ENCODE results near the gene ASH1L. TPM values are rescaled to one million over a fixed set of nuclear protein-coding genes. Genes with fewer than 3 reads are reported as not detected.

The ASH1L gene
- total and polyA plus RNA-seq, 9 of the 15 experiments (the other 6 are each of a cell fraction or from before 2014, with no cell fraction given) = 2.0 to 23.3 (median 14.6) TPM

DNA sequence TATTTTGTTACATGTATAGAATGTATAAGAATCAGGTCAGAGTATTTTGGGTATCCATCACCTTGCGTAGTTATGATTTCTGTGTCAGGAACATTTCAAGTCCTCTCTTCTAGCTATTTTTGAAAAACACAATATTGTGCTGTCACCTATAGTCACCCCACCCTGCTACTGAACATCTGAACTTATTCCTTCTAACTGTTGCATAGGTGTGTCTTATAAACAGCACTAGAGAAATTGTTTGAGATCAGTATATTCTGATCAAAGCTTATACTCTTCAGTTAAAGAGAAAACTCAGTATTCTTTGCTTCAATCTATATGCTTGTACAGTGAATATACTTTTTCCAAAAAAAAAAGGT, 96.0 kb downstream of the ASH1L start:
- 96% methylated on average over 1 of the region's 1 CpG for WGBS (ENCODE audit: insufficient coverage, low coverage, missing lambda C conversion rate)
- no peak; the same call in 1 of the 3 replicates for ATAC-seq
- H3K36me3 ChIP-seq (ENCODE audit: control insufficient read depth, insufficient read depth, low read length) = peaks cover 28% of the 10 kb centered on the region

More for the DNA sequence above, 96.0 kb downstream of the ASH1L start:
- H3K9ac ChIP-seq (ENCODE audit: insufficient read depth in 1 of 2, low read depth in 2 of 2, low read length in 2 of 2) = no peak overlapping the region
- intact Hi-C loops (cut with micrococcal nuclease) (no loop called here), in situ Hi-C loops (cut with MboI) (no loop called here)
- no peaks in the 10 kb centered on the region for H3K27me3 ChIP-seq (ENCODE audit: control insufficient read depth in 2 of 2, insufficient read depth in 2 of 2, low read length in 2 of 2)
- DNase-seq (ENCODE audit: extremely low read depth in 1 of 4, low spot score in 3 of 4) (no peak), FAIRE-seq (no peak)
- no peaks in the 10 kb centered on the region for H4K20me1 ChIP-seq (replicated peaks; ENCODE audit: control insufficient read depth, insufficient read depth, low read length)
- H3K4me1 ChIP-seq (replicated peaks in 1 of 2; ENCODE audit: control insufficient read depth in 2 of 2, insufficient read depth in 2 of 2, low read length in 2 of 2) = no peaks in the 10 kb centered on the region
- no peak overlapping the region; the same call in 2 of the 3 replicates for H3K27ac ChIP-seq (ENCODE audit: extremely low read depth, low read depth, low read length)
- BruUV-seq (replicated peaks) = no TSS peak
- ChIA-PET POLR2A (interaction anchor here (0.6 to 1.4 kb wide), 5 partner anchors 8 to 240 kb away, joined by 3 to 5 read pairs (median 4); no protein-coding TSS in a partner anchor), CTCF (ENCODE audit: low intra/inter-chr PET ratio) (no interaction called here)
- H3K4me2 ChIP-seq (ENCODE audit: insufficient read depth, low read length) = no peak overlapping the region
- no peak overlapping the region for H2AFZ ChIP-seq (ENCODE audit: low read depth, low read length)
- no peaks in the 10 kb centered on the region for H3K9me1 ChIP-seq (ENCODE audit: control insufficient read depth, insufficient read depth, low read length)
- H3K79me2 ChIP-seq (ENCODE audit: control insufficient read depth, insufficient read depth, low read length) = peaks cover 44% of the 10 kb centered on the region
- TF ChIP-seq ZNF174 (CRISPR knock-in tag; IDR thresholded peaks at IDR 0.05) (no peak), ELF1 (tag; IDR thresholded peaks at IDR 0.05) (no peak), KLF13 (tag; IDR thresholded peaks at IDR 0.05; ENCODE audit: borderline replicate concordance, low read depth) (no peak), CAMTA2 (CRISPR knock-in tag; conservative IDR thresholded peaks at IDR 0.05) (no peak), TAF15 (IDR thresholded peaks at IDR 0.05; ENCODE audit: low read depth, low read length) (no peak), CBX5 (IDR thresholded peaks at IDR 0.05; ENCODE audit: borderline replicate concordance, low read depth) (no peak), ZNF766 (CRISPR knock-in tag; conservative IDR thresholded peaks at IDR 0.05) (no peak), NFE2 (IDR thresholded peaks at IDR 0.05; ENCODE audit: low read depth) (no peak), MAFK (IDR thresholded peaks at IDR 0.05; ENCODE audit: low read length) (no peak), SMAD4 (CRISPR knock-in tag; conservative IDR thresholded peaks at IDR 0.05) (no peak), ZNF282 (CRISPR knock-in tag; IDR thresholded peaks at IDR 0.05) (no peak), VEZF1 (CRISPR knock-in tag; IDR thresholded peaks at IDR 0.05) (no peak), TCFL5 (CRISPR knock-in tag; conservative IDR thresholded peaks at IDR 0.05) (no peak)
- H3K9me3 ChIP-seq (replicated peaks; ENCODE audit: control insufficient read depth, insufficient read depth, low read depth, low read length) = no peaks in the 10 kb centered on the region
- no peak overlapping the region for H3K4me3 ChIP-seq
